NOMO-1 (cell line): ENCODE data around the gene DHDDS.

Experiments used
- DNase-seq, 2 experiments: peaks; one replicate each; lab custom pipeline; 2025; ENCODE audit not compliant: unreplicated experiment in 2 of 2; lab: John Stamatoyannopoulos, UW

Gene DHDDS

GRCh38 chr1:26417111-26417759 is 14.9 kb upstream of the DHDDS start:
- peak; percentile 46 to 48 for DNase-seq

GRCh38 chr1:26418865-26419349 is 13.2 kb upstream of the DHDDS start:
- no peak for DNase-seq

GRCh38 chr1:26419494-26419893 is 12.6 kb upstream of the DHDDS start:
- no peak for DNase-seq

GRCh38 chr1:26429721-26430120 is 2.4 kb upstream of the DHDDS start:
- no peak for DNase-seq

GRCh38 chr1:26432793-26433192 is 672 bp downstream of the DHDDS start:
- no peak for DNase-seq

GRCh38 chr1:26434161-26434752 is 2.1 kb downstream of the DHDDS start:
- DNase-seq = no peak

- DNase-seq = no peak
These were observed 5.9 kb downstream of the DHDDS start for GRCh38 chr1:26438041-26438440.

GRCh38 chr1:26440259-26440658 is 8.1 kb downstream of the DHDDS start:
- DNase-seq = no peak

- DNase-seq = no peak
These were observed 17.7 kb downstream of the DHDDS start for GRCh38 chr1:26449868-26450267.

- DNase-seq = no peak
These were observed 18.8 kb downstream of the DHDDS start for GRCh38 chr1:26450908-26451307.

GRCh38 chr1:26452459-26453183 is 20.5 kb downstream of the DHDDS start:
- DNase-seq = no peak

- DNase-seq = no peak
These were observed 27.0 kb downstream of the DHDDS start for GRCh38 chr1:26459148-26459547.

GRCh38 chr1:26459573-26460031 is 27.5 kb downstream of the DHDDS start:
- DNase-seq = no peak

GRCh38 chr1:26468911-26469310 is 36.8 kb downstream of the DHDDS start:
- DNase-seq = no peak

- DNase-seq = no peak
These were observed 37.4 kb downstream of the DHDDS start for GRCh38 chr1:26469558-26469957.

- DNase-seq = no peak
These were observed 38.9 kb downstream of the DHDDS start for GRCh38 chr1:26470878-26471497.

- DNase-seq = peak; percentile 96 to 97
These were observed 39.6 kb downstream of the DHDDS start for GRCh38 chr1:26471498-26472319.

- peak; percentile 96 to 97 for DNase-seq
These were observed 40.3 kb downstream of the DHDDS start, which contains the start of gene HMGN2 for GRCh38 chr1:26472320-26472900. TSS of gene HMGN2 (plus strand) at chr1:26472440. CDS start at chr1:26472613, 173 bp downstream.

- peak; percentile 78 to 95 for DNase-seq
These were observed 41.1 kb downstream of the DHDDS start for GRCh38 chr1:26472901-26473845.
